GM21786 (cell line): ENCODE results near the gene EBF3.
"Not testable (repeated sequence)": the region's sequence is repeated elsewhere in the genome, so short reads cannot be mapped to it uniquely, and the experiment has no call there.

Experiments
- ATAC-seq: cut with Tn5 transposase; IDR thresholded peaks from one replicate; pipeline ENCODE4 v1.9.1; 2021; ENCODE audit not compliant: unreplicated experiment

The EBF3 gene

DNA sequence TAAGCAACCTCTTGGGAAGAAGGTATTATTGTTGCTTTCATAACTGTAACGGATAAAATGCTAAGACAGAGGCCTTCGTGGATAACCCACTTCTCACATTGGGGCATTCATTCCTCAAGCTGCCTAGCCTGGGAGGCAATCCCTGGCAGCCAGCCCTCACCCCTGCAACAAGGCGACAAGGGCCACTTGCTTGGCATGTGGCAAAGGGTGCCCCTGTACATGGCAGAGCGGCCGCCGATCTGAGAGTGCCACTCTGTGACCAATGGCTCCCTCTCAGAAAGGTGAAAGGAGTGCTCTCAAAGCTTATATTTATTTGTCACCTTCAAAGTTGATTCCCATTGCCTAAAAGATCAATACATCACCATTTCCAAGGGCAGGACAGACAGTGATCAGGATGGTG, 31.9 kb downstream of the EBF3 start:
- no peak for ATAC-seq

DNA sequence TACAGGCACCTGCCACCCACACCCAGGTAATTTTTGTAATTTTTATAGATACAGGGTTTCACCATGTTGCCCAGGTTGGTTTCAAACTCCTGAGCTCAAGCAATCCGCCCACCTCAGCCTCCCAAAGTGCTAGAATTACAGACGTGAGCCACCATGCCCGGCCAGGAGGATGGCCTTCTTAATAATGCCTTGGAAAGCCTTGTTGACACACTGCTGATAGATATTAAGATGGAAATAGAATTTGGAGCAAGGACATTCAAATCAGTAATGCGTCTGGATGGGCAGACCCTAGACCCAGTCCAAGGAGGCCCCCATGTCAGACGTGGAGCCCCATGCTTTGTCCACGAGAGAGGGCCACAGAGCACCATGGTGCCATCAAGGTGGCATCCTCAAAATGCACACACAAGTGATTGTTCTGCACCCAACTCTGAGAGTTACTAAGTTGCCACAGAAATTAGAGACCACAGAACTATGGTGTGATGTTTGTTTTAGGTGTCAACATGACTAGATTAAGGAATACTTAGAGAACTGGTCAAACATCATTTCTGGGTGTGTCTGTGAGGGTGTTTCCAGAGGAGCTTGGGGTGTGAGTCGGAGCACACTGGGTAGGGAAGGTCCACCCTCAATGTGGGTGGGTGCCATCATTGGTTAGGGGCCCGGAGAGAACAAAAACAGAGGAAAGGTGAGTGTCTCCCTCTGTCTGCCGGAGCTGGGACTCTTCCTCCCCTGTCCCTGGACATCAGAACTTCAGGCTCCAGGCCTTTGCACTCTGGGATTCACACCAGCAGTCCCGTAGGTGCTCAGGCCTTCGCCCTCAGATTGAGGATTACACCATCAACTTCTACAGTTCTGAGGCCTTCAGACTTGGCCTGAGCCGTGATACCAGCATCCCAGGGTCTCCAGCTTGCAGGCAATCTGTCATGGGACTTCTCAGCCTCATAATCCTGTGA, 34.5 kb downstream of the EBF3 start:
- no peak for ATAC-seq

DNA sequence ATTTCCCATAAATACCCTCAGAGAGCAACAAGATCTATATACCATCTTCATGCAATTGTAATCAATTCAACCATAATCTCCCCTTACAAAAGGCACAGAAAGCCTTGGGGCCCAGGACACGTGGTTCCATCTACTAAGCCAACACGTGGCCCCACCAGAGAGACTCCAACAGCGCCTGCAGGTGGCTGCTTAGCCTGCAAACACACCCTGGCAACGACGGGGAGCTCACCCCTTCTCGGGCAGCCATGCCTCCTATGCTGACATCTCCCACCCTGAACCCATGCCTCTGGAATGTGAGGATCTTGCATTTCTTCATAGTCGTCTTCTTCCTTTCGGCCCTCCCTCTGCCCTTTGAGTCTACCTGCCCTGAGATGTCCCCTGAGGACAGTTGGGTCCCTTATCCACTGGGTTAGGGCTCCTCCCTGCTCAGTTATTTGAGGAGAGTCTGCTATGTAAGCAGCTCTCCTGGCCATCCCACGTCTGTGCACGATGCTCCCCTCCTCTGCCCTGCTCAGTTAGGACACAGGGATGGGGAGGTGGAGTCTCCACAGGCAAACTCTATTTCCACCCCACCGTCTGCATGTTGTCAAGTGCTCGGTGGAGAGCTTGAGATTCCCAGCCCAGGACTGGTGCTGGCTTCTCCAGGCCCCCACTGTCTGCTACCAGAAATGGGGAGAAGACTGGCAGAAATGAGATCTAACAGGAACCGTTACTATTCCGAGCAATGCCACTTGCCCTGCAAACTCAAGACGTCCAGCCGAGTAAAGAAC, 36.5 kb downstream of the EBF3 start:
- no peak for ATAC-seq

DNA sequence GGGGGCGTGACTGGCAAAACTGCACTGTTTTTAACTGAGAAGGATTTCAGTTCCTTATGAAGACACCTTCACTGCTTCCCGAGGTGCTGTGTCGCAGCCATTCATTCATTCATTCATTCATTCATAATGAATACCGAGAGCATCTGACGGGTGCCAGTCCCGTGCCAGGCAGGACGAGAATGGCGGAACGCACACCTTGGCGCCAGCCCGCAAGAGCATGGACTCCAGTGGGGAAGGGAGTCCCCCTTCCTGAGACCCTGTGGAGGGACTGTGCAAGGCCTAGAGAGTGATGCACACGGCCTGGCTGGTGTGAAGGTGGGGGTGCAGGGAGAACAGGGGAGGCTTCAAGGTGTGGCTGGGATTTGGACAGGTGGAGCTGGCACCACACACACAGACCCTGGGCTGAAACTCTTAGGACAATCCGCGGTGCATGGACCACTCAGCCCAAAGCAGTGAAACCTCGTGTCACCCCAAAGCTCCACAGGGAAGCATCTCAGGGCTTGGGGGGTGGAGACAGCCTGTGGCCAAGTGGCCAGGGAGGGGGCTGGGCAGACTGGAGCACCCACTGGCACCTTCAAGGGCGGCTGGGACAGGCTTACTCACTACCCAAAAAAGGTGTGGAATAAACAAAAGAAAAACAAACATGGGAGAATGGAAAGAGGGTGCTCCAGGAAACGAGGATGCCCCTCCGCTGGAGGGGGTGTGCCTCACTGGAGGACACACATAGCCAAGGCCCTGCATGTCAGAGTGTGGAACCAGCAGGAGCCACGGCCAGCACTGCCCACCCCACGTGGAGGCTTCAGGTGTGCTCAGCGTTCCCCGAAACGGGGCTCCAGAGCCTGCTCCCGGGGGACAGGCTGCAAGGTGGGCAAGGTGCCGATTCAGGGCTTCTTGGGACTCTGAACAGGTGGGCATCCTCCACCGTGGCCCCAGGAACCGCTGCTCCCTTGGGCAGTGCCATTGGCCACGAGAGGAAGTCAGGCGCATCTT, 37.7 kb downstream of the EBF3 start:
- ATAC-seq: no peak

DNA sequence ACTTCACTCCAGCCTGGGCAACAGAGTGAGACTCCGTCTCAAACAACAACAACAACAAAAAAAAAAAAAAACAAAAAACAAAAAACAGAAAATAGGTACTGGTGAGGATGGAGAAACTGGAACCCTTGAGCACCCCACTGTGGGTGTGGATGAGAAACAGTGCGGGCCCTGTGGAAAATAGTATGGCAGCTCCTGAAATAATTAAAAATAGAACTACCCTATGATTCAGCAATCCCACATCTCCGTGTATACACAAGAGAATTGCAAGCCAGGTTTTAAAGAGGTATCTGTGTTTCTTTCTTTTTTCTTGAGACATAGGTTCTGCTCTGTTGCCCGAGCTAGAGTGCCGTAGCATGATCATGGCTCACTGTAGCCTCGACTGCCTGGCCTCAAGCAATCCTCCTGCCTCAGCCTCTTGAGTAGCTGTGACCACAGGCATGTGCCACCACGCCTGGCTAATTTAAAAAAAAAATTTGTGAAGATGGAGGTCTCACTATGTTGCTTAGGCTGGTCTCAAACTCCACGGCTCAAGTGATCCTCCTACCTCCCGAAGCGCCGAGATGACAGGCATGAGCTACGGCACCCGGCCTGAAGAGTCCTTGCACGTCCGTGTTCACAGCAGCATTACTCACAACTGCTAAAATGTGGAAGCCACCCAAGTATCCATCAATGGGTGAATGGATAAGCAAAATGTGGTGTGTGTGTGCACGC, 39.5 kb downstream of the EBF3 start:
- ATAC-seq: no peak

DNA sequence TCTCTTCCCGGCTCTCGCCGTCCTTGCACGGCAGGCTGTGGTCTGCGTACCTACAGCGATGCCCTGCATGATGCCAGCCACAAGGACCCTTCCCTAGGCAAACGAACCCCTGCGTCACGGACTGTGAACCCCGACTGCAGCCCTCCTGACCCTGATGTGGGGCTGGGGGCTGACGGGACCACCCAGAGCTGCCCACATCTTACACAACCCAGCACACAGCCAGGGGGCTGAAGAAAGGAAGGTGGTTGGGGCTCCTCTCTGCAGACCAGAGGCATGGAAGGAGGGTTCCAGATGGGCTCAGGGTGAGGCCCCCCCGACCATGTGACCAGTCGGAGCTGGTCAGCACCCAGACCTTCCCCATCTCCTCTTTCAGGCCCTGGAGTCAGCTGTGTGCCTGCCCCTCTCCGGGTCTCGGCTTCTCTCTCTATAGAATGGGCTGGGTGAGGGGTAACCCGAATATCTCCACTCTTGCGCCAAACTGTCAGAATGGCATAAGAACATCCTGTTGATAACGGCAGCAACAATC, 41.4 kb downstream of the EBF3 start:
- no peak for ATAC-seq

DNA sequence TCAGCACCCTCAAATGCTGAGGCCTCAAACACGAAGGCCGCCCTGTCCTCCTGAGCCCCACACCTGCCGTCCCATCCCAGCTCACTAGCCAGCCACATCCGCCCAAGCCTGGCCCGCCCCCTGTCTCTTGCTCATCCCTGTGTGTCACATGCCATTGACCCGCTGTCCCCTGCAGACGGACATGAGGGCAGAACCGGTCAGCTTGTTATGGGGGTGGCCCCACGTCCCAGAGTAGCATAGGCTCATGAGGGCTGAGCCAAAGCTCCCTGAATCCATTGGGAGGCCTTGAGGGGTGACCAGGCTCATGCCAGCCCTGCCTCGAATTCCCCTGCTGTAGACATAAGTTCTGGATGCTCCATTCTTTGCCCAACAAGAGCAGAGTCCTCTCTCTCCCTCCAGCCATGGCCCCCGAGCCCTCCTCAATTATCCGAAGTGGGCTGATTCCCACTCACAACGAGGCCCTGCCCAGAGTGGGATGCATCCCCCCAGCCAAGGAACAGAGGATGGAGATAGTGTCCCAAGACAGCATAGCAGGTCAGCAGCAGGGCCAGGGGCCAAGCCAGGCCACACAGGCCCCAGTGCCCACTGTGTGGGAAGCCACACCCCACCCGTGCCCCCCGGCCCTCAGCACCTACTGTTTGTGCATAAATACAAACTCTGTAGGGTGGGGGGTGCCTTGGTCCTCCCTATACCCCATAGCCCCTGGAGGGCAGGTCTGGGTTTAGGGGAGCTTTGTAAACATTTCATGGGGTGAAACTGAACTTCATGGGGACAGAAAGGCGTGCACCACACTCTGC, 42.1 kb downstream of the EBF3 start:
- ATAC-seq: no peak

DNA sequence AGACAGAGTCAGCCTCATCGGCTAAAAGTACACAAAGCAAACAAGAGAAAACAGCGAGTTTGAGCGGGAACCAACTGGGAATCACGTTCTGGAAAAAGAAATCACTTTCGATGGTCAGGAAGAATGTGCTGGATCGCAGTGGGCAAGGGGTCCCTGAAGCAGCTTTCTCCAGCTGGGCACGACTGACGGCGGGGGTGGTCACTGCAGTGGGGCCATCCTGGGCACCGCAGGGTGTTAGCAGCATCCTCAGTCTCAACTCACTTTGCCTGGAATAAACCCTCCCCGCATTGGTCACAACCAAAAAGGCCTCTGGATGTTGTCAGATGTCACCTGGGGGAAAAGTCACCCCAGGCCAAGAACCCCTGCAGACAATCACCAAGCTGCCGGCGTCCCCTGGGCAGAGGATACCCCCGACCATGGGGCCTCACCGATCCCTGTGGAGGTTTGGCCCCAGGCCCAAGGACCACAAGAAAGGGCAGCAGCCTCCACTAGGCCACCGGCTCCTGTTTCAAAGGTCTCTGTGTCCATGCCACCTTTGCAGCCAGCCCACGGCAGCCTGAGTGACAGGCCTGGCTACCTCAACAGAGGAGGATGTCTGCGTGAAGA, 42.9 kb downstream of the EBF3 start:
- no peak for ATAC-seq

DNA sequence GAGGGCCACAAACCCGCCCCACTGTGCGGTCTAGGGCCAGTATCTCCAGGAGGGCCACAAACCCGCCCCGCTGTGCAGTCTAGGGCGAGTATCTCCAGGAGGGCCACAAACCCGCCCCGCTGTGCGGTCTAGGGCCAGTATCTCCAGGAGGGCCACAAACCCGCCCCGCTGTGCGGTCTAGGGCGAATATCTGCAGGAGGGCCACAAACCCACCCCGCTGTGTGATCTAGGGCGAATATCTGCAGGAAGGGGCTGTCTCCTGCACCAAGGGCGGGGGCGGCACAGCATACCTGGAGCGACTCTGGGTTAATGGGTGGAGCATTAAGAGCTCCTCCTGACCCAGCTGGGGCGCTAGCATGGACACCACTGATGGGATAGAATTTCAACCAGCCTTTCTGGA, 43.9 kb downstream of the EBF3 start:
- not testable (repeated sequence) for ATAC-seq

DNA sequence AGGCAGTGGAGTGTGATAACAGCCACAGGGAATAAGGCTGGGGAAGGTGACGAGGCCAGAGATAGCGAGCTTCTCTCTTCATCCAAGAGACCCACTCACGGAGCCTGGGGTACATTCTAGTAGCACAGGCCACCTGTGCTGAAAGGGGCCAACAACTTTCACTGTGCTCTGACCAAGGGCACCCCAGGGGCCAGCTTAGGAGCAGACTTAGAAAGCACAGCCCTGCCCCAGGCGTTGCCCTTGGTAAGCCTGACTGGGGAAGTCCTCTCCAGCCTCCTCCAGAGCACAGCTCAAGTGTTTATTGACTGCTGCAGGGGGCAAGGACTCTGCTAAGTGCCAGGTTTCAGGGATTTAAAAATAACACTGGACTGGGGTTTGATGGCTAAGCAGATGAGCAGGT, 44.7 kb downstream of the EBF3 start:
- ATAC-seq: no peak

DNA sequence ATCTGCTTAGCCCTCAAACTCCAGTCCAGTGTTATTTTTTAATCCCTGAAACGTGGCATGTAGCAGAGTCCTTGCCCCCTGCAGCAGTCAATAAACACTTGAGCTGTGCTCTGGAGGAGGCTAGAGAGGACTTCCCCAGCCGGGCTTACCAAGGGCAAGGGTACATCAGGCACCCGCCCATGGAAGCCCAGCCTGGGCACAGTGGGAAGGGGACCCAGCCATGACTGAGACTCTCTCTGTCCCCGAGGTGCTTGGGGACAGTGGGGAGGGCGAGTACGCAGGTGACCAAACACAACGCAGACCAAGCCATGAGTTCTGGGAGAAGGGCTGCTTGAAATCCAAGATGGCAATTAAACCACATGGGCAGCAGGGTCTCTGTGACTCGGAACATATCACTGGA, 45.2 kb downstream of the EBF3 start:
- ATAC-seq: no peak

DNA sequence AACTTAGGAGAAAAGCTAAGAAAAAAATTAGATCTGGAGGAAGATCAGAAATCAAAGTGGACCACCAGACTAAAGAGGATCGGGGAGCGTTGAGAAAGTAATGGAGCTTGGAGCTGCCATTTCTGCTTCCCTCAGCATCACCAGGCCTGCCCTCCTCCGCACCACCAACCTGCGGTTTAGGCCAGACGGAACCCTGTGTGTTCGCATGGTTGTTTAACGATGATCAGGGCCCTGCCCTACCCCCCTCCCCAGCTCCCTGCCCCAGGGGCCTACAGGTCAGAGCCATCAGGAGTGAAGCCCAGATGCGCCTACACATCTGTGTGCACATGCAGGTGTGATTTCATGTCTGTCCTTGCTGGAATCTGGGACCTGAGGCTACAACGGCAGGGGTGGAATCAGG, 45.7 kb downstream of the EBF3 start:
- ATAC-seq: no peak

DNA sequence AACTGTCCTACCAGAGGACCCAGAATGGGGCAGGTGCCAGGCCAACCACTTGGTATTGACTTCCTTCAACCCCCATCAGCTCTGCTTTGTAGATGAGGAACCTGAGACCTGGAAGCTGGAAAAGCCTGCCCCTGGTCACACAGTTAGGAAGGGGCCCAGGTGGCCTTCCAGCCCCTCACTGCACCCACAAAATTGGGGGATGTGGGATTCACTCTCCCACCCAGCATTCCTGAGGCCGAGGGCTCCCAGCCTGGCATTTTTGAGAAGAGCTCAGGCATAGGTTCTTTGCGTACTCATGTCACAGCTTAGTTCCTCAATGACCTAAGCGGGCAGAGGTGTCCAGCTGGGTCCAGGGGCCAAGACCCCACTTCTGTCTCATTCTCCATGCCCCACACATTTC, 46.1 kb downstream of the EBF3 start:
- ATAC-seq: no peak

DNA sequence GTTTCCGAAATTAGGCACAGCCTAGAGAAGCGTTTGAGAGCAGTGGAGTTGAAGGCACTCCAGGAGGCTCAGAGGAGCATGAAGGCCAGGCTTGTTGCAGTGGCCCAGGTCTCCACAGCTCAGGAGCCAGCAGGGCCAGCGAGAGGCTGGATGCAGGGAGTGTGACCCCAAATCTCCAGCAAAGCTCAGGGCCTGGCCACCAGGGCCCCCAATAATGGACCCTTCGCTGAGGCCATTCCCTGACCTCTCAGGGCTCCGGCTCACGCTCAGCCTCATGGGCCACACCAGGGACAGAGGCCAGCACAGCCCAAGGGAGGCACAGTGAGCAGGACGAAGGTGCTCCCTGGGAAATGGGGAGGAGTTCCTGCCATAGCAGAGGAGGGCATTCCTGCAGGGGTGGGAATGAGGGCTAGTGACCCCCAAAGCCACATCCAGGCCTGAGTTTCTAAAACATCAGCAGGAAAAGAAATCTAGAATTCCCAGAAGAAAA, 47.5 kb downstream of the EBF3 start:
- ATAC-seq: no peak

DNA sequence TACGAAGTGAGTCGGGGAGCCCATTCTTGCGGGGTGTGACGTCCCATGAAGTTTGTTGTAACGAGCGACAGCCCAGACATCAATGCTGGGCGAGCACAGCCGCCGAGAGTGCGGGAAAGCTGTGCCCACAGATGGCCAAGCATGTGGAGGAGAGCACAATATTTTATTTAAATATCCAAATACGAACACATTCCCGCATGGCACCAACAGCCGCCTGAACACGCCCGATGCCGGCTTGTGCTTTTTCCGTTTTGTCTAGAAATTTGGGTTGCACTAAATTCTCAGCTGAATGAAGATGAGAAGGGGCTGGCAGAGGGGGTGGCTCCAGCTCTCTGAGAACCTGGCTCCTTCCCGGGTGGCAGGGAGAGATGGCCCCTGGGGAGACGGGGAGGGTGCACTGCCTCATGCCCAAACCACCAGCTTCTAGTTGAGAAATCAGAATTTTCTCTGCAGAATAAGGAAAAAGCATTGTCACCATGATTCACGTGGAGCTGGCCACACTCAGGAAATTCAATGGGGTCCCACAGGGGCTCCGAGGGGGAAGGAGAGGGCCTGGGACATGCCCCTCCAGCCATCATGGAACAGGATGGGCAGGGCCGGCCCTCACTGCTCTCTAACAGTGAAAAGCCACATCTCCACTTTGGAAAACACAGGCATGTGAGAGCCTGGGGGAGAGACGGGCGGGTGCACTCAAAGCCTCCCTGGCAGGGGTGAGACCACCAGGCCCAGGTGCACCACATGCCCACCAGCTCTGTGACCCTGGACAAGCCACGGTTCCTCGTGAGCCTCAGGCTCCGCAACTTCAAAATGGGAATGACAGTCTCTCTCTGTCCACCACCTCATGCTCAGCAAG, 48.3 kb downstream of the EBF3 start:
- ATAC-seq: no peak

DNA sequence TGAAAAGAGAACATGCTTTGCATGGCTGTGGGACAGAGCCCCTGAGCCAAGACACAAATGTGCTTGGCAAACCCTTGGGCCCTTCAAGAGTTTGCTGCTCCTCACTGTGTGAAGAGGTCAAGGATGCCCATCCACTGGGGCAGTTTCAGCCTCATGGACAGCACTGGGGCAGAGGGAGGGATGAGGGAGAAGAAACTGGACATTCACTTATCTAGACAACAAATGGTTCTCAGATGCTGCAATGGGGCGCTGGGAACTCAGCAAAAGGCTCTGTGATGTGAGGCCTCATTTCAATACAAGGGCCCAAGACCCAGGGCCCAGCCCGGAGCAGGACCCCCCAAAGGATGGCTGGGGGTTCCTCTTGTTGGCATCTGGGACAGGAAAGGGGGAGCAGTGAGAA, 49.1 kb downstream of the EBF3 start:
- no peak for ATAC-seq

DNA sequence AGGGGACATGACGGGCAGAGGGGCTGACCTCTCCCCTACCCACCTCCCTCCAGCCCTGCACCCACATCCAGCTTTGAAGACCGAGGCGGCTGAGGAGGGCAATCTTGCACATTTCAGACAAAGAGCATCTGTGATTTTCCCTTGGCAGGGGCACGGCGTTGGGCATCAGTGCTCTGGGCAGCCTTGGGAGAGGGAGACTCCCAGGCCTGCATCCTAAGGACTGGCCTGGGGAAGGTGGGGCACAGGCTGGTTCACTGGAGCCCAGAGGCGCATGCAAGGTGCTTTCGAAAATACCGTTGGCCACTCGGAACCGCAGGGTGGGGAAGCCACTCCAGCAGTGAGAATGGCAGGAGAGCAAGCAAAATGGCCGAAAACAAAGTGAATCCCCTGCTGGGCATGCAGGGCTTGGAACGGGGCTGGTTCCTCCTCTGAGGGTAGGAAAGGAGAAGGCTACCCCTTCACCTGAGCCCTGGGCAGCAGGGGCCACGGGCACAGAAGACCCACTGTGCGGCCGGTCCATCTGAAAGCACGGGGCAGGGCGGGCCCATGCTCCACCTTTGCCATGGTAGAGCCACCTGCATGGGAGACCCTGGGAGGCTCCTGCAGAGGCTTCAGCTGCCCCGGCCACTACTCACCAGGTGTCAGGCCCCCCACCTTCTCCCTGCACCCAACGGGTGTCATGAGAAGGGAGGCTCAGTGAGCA, 49.8 kb downstream of the EBF3 start:
- ATAC-seq: no peak
